Stimulated activated CD4-positive, alpha-beta T cell treated with anti-CD3 and anti-CD28 coated beads, Interleukin-2, amount 100 ng/mL, for 48 hours (primary cell): Measurements from ENCODE around the gene BBS12.
"Not testable (repeated sequence)": the region's sequence is repeated elsewhere in the genome, so short reads cannot be mapped to it uniquely, and the experiment has no call there.

Source experiments
- DNase-seq, 2 donors: peaks; one replicate each; pipeline ENCODE4 v3.0.0-alpha.2; 2020

Gene BBS12

DNA sequence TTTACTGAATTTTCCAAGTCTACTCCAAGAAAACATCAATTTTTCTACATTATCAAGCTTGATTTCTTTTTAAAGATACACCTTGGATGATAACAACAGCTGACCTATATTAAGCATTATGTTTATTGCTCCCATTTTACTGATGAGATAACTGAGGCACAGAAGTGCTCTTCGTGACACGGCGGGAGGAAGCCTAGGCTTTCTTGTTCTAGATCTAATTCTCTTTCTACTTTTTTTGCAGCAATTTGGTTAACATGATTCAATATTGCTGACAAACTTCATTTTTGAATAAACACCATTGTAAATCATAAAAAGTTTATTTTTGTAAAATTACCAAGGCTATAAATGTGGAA is 33.8 kb downstream of the BBS12 start:
- no peak for DNase-seq

DNA sequence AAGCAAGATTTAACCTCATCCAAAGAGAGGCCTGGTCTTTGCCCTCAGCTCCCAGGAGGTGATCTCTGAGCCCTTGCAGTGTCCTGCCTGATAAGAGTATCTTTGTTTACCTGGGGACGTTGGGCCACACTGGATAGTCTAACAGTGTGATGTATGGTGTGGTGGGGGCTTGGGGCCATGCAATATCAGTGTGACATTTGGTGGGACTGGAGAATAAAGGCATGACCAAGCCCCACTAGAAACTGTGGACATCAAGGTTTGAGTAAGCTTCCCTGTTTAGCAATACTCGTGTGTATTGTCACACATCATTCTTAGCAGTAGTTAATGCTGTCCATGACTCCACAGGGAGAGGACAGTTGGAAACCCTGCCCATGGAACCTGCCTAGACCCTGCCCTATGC is 34.4 kb downstream of the BBS12 start:
- DNase-seq: no peak

DNA sequence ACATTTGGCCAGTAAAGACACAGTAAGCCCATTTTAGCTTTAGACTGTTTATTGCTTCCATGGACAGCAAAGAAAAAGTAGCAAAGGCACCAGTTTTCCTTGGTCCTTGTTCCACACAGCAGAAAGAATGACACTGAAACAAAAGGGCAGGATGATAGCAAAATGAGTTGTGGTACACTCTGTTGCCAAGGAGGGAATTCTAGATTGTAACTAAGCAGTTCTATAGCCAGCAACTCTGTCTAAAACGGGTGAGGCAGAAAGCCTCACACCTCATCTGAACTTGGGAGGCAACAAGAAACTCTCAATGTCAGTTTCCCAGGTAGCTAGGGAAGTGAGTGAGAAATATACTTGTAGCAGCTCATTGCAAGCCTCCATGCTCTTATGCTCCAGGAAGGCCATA is 39.2 kb downstream of the BBS12 start:
- no peak for DNase-seq

DNA sequence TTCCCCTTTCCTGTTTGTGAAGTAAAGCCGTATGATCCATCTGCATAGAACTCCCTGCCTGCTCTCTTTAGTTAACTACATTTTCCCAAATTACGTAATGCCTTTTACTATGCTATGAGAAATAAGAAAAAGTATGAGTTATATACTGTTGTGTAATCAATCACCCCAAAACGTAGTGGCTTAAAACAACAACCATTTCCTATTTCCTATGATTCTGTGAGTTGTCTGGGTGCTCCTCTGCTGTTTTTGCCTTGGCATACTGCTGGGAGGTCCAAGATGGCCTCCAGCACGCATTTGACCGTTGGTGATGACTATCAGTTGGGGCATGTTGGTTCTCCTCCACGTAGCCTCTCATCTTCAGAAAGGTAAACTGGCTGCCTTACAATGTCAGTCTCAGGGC is 39.8 kb downstream of the BBS12 start:
- no peak for DNase-seq

DNA sequence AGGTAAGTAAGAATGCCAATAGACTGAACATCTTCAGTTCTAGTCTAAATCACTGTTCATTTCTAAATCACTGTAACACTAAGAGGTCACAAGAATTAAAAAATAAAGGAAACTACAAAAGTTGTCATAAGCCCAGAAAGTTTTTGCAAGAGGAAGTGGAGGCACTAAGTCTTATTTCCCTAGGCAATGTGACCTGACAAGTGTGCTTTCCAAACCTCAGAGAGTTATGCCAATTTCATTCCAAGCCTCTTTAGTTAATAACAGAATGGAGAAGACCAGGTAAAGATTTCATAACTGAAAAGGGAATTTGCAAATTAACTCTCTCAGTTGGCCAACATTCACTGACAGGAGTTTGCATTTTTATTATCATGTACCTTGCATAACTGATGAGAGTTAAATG is 40.5 kb downstream of the BBS12 start:
- no peak for DNase-seq

DNA sequence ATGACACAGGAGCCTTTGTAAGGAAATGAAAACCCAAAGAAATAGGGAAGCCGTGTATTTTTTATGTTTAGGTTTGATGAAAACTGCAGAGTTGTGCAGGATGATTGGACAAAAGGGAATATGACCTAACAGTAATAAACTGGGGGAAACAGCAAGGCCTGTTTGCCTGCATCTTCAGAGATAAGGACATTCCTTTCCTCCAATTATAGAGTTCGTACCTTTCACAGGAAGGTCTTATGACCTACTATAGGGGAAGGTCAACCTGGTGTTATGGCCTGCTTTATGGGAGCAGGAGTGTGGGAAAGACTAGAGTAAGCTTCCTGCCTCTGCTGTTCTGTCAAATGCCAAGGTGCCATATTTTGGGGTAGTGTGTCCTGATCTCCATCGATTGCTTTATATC is 42.5 kb downstream of the BBS12 start:
- no peak for DNase-seq

DNA sequence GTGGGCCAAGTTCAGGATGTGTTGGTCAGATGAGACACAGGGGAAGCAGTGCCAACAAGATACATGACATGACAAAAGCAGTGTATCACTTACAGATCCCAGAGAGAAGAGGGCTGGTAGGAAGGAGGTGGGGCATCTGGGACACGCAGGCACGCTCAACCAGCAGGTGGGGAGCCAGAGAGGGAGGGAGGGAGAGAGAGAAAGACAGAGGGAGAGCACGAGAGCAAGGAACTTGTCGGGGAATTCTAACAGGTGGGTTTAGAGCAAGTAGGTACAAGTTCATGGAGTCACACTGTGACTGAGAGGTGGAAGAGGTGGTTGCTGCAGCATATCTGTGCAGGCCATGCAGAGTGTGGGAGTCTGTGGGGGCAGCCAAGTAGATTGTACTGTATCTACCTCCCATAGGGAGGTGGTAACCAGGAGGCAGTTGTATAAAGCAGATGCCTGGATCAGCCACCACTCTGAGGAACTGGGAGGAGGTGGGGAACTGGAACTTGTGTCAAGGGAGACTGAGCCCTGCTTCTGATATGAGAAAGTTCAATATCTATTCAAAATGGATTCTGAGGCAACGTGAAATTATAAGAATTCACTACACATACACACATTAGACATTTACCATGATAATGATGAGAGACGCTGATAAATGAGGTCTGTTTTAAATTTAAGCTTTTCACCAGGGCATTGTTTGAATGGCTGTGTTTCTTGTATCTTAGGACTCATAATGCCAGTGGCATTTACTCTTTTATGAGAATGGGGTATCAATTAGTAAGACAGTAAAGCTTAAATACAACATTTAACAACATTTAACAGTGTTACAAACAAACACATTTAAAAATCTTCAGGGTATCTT is 43.7 kb downstream of the BBS12 start:
- DNase-seq: no peak

DNA sequence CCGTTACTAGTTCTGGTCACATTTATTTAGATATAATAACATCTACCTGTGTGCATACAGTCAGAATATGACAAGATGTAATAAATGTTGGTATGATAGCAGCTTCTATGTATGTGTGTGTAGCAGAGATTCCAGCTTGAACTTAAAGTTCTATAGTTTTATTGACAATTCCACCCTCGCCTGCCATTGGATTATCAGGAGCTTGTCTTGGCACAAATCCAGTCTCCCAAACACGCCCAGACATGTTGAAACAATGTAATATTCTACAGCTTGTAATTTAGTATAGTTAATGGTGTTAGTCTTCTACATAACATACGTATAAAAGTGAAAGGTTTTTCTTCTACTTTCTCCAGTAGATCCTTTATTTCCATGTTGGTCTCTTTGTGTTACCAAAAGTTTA is 44.4 kb downstream of the BBS12 start:
- DNase-seq: no peak

DNA sequence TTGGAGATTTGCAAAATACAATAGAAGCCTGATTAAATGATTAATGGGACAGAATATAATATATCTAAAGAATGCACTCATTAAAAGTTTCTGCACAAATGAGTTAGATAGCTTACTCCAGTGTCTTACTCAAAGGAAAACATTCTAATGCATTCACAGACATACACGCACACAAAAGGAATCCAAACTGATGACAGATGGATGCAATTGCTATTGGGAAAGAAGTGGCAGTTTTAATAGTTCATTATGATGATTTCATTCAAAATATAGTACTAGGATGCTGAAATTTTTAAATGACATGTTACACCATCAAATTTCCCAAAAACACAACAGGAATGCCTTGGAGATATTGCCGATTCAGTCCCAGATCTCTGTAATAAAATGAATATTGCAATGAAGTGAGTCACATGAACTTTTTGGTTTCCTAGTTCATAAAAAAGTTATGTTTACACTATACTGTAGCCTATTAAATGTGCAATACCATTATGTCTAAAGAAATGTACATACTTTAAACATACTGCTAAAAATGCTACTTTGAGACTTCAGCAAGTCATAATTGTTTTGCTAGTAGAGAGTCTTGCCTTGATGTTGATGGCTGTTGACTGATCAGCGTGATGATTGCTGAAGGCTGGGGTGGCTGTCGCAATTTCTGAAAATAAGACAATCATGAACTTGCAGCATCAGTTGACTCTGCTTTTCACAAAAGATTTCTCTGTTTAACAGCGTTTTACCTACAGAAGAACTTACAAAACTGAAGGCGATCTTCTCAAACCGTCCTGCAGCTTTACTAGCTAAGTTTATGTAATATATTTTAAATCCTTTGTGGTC is 45.6 kb downstream of the BBS12 start:
- no peak for DNase-seq

DNA sequence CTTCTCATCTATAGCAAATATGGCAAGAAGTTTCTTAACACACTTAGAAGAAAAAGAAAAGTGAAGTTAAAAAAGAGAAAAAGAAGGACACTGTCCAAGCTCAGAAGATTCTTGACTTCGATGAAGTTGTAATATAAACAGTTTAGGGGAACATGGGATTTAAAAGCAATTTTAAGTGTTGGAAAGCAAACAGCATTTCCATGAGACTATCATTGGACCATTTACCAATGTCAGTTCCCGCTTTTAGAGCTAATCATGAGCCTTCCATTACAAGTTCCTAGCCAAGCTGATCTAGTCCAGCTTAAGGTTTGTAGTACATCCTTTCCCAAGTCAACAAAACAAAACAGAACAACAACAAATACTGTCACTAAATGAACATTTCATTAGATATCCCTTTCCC is 49.0 kb downstream of the BBS12 start:
- DNase-seq: no peak

DNA sequence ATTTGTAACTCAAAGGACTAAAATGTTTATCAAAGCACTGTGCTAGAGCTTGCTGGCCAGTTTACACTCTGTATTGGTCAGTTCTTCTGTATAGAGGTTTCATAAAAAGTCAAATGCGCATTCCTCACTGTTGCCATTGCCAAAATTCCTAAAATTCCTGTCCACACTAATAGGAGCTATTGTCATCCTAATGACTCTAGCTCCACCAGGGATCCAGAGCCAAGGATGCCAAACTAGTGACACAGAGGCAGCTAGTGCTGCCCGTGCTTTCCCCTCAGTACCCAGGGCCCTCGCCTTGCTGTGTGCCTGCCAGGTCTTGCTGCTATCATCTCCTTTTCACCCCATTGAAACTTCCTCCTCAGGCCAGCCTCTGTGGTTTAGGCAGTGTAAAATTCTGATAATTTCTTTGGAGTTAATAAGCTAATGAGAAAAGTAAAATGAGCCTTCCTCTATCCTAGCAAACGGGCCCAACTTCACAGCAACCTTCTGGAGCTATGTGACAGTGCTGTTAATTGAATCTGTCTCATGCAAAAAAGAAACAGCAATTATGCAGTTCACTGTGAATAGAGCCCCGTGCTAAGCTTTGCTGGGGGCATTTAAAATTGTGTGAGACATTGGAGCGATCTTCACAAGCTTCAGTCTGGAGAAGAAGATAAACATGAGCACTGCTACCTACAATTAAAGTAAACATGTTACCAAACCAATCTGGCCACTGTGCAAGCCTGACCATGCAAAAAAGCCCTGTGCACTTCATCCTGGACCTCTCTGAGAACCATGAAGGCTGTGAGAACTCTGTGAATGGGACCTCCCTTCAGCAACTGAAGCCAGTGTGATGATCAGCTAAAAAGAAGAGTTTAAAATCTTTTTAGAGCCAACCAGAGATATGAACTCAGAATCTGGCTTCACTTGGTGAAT is 51.1 kb downstream of the BBS12 start:
- DNase-seq: no peak

DNA sequence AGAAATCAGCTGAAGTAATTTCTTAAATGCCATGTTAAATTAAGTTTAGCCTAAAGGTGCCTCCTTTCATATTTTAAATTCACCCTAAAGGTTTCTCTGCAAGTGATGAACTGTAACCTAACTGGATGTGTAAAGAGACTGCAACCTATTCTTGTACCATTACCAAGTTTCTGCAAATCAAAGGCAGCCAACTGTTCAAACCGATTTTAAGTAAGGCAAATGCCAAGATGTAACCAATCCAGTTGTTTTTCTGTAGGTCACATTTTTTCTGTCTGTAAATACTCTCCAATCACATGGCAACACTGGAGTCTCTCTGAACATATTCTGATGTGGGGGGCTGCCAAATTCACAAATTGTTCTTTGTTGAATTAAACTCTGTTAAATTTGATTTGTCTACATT is 51.8 kb downstream of the BBS12 start:
- DNase-seq: no peak

DNA sequence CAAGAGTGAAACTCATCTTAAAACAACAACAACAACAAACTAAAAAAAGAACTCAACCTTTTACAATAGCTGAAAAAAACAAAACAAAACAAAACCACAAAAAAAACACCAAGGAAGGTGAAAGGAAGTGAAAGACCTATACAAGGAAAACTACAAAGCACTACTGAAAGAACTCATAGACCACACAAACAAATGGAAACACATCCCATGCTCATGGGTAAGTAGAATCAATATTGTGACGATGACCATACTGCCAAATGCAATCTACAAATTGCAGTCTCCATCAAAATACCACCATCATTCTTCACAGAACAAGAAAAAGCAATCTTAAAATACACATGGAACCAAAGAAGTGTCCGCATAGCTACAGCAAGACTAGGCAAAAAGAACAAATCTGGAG is 52.6 kb downstream of the BBS12 start:
- DNase-seq: no peak

DNA sequence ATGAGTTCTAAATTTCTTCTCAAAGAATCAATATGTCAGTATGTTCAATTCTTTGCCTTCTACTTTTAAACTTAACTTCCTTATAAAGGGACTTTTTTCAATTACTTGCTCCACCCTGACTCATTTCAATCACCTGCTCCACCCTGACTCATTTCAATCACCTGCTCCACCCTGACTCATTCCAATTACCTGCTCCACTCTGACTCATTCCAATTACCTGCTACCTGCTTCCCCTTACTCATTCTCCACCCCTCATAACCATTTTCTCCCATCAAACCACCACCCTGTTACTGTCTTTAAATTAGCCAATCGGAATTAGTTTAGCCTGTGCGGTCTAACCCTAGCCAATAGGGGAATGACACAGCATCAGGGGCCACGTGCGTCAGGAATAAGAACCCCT is 53.8 kb downstream of the BBS12 start:
- DNase-seq: not testable (repeated sequence)

DNA sequence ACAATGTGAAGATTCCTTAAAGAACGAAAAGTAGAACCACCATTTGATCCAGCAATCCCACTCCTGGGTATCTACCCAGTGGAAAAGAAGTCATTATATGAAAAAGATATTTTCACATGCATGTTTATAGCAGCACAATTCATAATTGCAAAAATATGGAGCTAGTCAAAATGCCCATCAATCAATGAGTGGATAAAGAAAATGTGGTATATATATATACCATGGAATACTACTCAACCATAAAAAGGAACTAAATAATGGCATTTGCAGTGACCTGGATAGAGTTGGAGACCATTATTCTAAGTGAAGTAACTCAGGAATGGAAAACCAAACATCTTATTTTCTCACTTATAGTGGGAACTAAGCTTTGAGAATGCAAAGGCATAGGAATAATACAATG is 54.4 kb downstream of the BBS12 start:
- not testable (repeated sequence) for DNase-seq

DNA sequence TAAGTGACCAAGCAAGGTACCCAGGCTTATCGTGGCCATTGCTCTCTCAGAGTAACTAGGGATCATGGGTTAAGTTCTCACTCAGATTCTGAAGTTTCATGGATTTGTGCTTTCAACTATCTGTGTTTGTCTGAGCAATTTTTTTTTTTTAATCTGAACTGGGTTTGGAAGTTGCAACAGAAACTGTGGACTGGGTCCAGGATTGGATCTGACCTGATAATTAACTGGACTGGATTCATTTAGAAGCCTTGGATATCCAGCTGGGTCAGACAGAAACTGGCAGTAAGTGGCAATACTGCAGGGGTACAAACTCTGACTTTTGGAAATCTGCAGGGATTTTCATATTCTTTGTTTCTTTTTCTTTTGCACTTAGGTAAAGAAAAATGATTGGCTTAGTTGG is 55.4 kb downstream of the BBS12 start:
- DNase-seq: no peak

DNA sequence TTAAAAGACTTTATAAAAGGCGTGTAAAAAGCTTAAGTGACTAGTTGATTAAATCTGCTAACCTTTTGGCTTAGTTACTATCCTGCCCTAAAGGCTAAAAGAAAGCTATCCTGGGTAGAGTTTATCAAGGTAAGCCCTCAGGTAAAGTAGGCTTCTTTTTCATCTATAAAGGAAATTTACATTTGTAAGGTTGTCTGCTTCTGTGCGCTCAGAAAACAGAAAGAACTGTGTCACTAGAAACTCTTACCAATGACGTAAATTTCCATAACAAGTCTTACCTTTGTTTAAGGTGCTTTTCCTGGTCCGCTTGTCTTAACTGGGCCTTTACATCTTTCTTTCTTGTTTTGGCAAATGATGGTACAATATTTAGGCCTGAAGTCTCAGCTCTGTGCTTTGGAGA is 56.4 kb downstream of the BBS12 start:
- no peak for DNase-seq

DNA sequence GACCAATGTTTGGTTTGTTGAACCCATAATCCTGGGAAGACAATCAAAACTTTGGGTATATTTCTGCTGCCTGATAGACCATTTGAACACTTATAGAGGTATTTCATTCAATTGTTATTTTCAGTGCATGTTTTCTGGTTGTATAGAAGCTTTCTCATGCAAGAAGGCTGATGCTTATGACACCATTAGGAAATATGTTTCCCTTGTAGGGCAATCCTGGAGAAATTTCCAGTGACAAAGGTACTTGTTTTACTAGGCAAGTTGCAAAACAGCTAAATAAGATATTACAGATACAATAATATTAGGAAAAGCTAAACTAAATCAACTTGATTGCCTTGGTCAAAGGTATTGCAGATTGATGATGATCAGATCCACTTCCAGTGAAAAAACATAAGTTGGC is 61.3 kb downstream of the BBS12 start:
- DNase-seq: no peak
